Retinal pigment epithelial cell (primary cell): ENCODE results near the gene PLA2G4F.

Experiments
- DNase-seq: peaks from one replicate; pipeline ENCODE4 v3.0.0-alpha.2; 2010; ENCODE audit warnings: low read depth
- H3K4me3 ChIP-seq: 2 replicates; pipeline ENCODE4 v1.5.1; 2011; ENCODE audit warnings: mild to moderate bottlenecking, low read length, control low read depth, moderate library complexity
- CTCF ChIP-seq: conservative IDR thresholded peaks from 2 replicates; pipeline ENCODE4 v1.5.1; 2011; ENCODE audit warnings: low read depth, low read length, control low read depth, inconsistent platforms

Gene PLA2G4F

GRCh38 chr15:42194513-42194912 is 38.1 kb upstream of the PLA2G4F start:
- DNase-seq = no peak
- TF ChIP-seq CTCF = no peak
- H3K4me3 ChIP-seq = no peak overlapping the region

GRCh38 chr15:42193383-42193782 is 36.9 kb upstream of the PLA2G4F start:
- no peak overlapping the region for H3K4me3 ChIP-seq
- no peak for DNase-seq
- no peak for TF ChIP-seq CTCF

GRCh38 chr15:42191610-42192346 is 35.3 kb upstream of the PLA2G4F start:
- no peak for DNase-seq
- H3K4me3 ChIP-seq = no peak overlapping the region

GRCh38 chr15:42190370-42190769 is 33.9 kb upstream of the PLA2G4F start:
- no peak for TF ChIP-seq CTCF
- no peak for DNase-seq
- H3K4me3 ChIP-seq = no peak overlapping the region

More at GRCh38 chr15:42191610-42192346, 35.3 kb upstream of the PLA2G4F start:
- TF ChIP-seq CTCF = no peak

- no peak for DNase-seq
- H3K4me3 ChIP-seq = no peak overlapping the region
- TF ChIP-seq CTCF = no peak
These were observed 29.4 kb upstream of the PLA2G4F start for GRCh38 chr15:42185801-42186200.

- no peak overlapping the region for H3K4me3 ChIP-seq
- no peak for DNase-seq
- no peak for TF ChIP-seq CTCF
These were observed 28.3 kb upstream of the PLA2G4F start for GRCh38 chr15:42184736-42185135.

- DNase-seq = no peak
- H3K4me3 ChIP-seq = no peak overlapping the region
- no peak for TF ChIP-seq CTCF
These were observed 27.9 kb upstream of the PLA2G4F start for GRCh38 chr15:42184296-42184695.
